Vagina (tissue), 2 donors: ENCODE data around the gene ARHGEF4.

Source experiments
- CTCF ChIP-seq, 3 experiments: fragments of 450-650 bp in 2 of 3; fragments of 200-600 bp in 1 of 3; sonication (generic) in 1 of 3; IDR thresholded peaks; one replicate each; pipeline ENCODE4 v1.5.1; 2017 to 2019; ENCODE audit warnings: antibody characterized with exemption in 3 of 3, mild to moderate bottlenecking in 2 of 3, moderate library complexity in 2 of 3
- POLR2AphosphoS5 ChIP-seq, 2 donors: sonication (generic); formaldehyde crosslinking; IDR thresholded peaks; one replicate each; pipeline ENCODE4 v1.9.0; 2017; ENCODE audit warnings: antibody characterized with exemption in 2 of 2, mild to moderate bottlenecking in 2 of 2, low read depth in 1 of 2; ENCODE audit not compliant: insufficient read depth in 1 of 2

- TF ChIP-seq CTCF (IDR thresholded peaks at IDR 0.05) (no peak), POLR2AphosphoS5 (IDR thresholded peaks at IDR 0.05; ENCODE audit: insufficient read depth in 1 of 2, low read depth in 1 of 2) (no peak)
Measured at GRCh38 chr2:130957915-130958314, 121.2 kb downstream of the ARHGEF4 start.
